ENCODE data around the gene TPRG1L.

GRCh38 chr1:3593334-3593733, 31.5 kb upstream of the TPRG1L start:
- TF ChIP-seq EZH2 (IDR thresholded peaks at IDR 0.05; ENCODE audit: insufficient read depth, low read length) = no peak
- TF ChIP-seq, protein P1, sequence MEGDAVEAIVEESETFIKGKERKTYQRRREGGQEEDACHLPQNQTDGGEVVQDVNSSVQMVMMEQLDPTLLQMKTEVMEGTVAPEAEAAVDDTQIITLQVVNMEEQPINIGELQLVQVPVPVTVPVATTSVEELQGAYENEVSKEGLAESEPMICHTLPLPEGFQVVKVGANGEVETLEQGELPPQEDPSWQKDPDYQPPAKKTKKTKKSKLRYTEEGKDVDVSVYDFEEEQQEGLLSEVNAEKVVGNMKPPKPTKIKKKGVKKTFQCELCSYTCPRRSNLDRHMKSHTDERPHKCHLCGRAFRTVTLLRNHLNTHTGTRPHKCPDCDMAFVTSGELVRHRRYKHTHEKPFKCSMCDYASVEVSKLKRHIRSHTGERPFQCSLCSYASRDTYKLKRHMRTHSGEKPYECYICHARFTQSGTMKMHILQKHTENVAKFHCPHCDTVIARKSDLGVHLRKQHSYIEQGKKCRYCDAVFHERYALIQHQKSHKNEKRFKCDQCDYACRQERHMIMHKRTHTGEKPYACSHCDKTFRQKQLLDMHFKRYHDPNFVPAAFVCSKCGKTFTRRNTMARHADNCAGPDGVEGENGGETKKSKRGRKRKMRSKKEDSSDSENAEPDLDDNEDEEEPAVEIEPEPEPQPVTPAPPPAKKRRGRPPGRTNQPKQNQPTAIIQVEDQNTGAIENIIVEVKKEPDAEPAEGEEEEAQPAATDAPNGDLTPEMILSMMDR (IDR thresholded peaks at IDR 0.05; ENCODE audit: insufficient read depth, low read depth, low read length) = no peak
